Sciatic nerve (tissue), 2 donors: ENCODE results near the gene LCE3D. TPM values are rescaled to one million over a fixed set of nuclear protein-coding genes. Genes with fewer than 3 reads are reported as not detected.

Experiments
- ATAC-seq: fragments of 200-7000 bp; cut with Tn5 transposase; one replicate; pipeline ENCODE4 v1.9.1; 2020; ENCODE audit warnings: mild to moderate bottlenecking, moderate library complexity
- DNase-seq: peaks from one replicate; pipeline ENCODE4 v3.0.0-alpha.2; 2020; ENCODE audit warnings: low spot score
- intact Hi-C: fragments of 100-400 bp; cut with DNase I; formaldehyde crosslinking; loops from one replicate; pipeline ENCODE4 v1.14.2; 2022
- total RNA-seq: library from RNA; stranded (reverse); fragmentation: NEBNext Ultra II Directional; extraction: Animal tissue kit (Norgen Biotek cat#: 25700); gene quantifications from one replicate; pipeline ENCODE4 v1.2.1, GENCODE V29; 2021
- donor health status: DM: no; HTN: no; CAD: no.
- donor health status: DM: no; HTN: no; CAD: no.

LCE3D gene
- total RNA-seq, 1 donor from 2014 or later = not detected

DNA sequence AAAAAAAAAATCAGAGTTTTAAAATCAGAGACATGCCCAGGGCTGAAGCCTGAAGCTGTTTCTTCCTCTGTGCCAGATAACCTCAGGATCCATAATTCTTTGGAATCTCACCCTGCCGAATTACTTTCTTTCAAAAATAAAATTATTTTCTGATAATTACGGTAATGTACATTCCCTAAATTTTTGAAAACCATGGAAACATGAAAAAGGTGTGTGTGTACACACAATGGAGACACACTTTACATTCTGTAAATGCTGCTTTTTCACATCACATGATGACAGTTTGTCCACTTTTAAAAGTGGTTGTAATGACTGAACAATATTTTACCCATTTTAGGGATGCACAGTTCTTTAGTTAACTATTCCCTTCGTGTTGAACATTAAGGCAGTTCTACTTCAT lies 44.5 kb downstream of the LCE3D start:
- DNase-seq (no peak), ATAC-seq (no peak)
- intact Hi-C loops = no loop called here

DNA sequence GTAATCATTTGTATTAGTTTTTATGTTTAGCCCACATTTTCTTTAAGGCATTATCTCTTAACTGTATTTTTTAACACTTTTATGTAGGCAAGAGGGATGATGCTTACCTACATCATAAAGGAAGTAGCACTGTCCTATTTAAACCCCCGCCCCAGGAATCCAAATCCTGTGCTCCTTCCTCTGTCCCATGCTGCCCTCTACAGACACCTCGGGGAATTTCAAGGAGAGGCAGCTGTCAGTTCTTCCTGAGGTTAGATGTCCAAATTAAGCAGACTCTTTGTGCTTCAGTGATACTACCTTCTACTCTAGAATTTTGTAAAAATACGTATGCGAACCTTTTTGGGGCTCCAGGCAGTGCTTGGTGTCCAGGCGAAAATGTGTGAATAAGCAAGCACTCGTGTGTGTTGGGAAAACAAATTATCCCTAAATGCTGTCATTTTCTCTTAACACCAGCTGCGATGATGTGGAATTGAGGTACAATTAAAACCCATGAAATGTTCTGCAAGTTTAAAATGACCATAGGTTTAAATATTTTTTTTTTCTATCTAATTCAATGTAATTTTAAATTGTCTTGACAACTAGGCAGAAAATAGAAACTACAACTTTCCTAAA lies 46.9 kb downstream of the LCE3D start:
- no peak for DNase-seq
- ATAC-seq = no peak
- intact Hi-C loops = no loop called here

Other genes starting within 250 kb of the LCE3D start
- gene FLG2, start 220.5 kb downstream of the LCE3D start, total RNA-seq = not detected
- gene CRNN, start 166.3 kb downstream of the LCE3D start, total RNA-seq = not detected
- gene LCE5A, start 69.7 kb downstream of the LCE3D start, total RNA-seq = not detected
- not detected for gene CRCT1, start 66.0 kb downstream of the LCE3D start, total RNA-seq
- gene LCE3E, start 13.7 kb downstream of the LCE3D start, total RNA-seq = not detected
- gene LCE3C, start 19.7 kb upstream of the LCE3D start, total RNA-seq = not detected
- gene LCE3B, start 33.3 kb upstream of the LCE3D start, total RNA-seq = not detected
- gene LCE3A, start 42.6 kb upstream of the LCE3D start, total RNA-seq = not detected
- gene LCE2D, start 82.9 kb upstream of the LCE3D start, total RNA-seq = not detected
- not detected for gene LCE2C, start 94.8 kb upstream of the LCE3D start, total RNA-seq
- gene LCE2B, start 105.6 kb upstream of the LCE3D start, total RNA-seq = not detected
- not detected for gene LCE2A, start 117.8 kb upstream of the LCE3D start, total RNA-seq
- not detected for gene LCE4A, start 127.6 kb upstream of the LCE3D start, total RNA-seq
- not detected for gene KPRP, start 177.5 kb upstream of the LCE3D start, total RNA-seq
- not detected for gene LCE1F, start 194.6 kb upstream of the LCE3D start, total RNA-seq
- gene LCE1E, start 205.7 kb upstream of the LCE3D start, total RNA-seq = not detected
- gene LCE1D, start 216.2 kb upstream of the LCE3D start, total RNA-seq = not detected
- gene LCE1C, start 226.1 kb upstream of the LCE3D start, total RNA-seq = not detected
- gene LCE1B, start 231.5 kb upstream of the LCE3D start, total RNA-seq = not detected
- gene LCE1A, start 247.0 kb upstream of the LCE3D start, total RNA-seq = not detected